Smooth muscle cell of bladder (primary cell): ENCODE results near the gene NPM1. TPM values are rescaled to one million over a fixed set of nuclear protein-coding genes. Genes with fewer than 3 reads are reported as not detected.

ENCODE experiments used
- total RNA-seq: library from RNA; depleted of rRNA; stranded (reverse); fragments of >200 nt; gene quantifications from 2 replicates; pipeline ENCODE4 v1.2.3, GENCODE V29; 2014

NPM1 gene
- 1,458 and 1,569 TPM in 2 replicates for total RNA-seq

DNA sequence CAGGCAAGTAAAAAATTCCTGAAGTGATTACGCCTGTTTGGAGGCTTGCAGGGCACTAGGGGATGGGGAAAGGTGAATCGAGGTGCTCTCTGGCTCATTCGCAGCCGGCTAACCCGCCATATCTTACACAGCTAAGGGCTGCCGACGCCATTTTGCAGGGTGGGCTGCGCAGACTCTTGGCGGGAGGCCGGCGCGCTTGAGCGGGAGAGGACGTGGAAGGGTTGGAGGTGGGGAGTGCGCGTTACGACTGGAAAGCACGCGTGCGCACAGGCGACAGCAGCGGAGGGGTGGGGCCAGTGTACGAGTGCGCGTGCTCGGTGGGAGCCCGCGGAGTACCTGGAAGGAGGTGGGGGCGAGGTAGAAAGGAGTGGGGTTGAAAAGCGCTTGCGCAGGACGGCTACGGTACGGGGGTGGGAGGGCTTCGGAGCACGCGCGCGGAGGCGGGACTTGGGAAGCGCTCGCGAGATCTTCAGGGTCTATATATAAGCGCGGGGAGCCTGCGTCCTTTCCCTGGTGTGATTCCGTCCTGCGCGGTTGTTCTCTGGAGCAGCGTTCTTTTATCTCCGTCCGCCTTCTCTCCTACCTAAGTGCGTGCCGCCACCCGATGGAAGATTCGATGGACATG is at the start of gene NPM1:
TSS of gene NPM1 (plus strand) at position 505 of the 625 bp plus-strand sequence. CDS start at position 605, 100 bp downstream.

DNA sequence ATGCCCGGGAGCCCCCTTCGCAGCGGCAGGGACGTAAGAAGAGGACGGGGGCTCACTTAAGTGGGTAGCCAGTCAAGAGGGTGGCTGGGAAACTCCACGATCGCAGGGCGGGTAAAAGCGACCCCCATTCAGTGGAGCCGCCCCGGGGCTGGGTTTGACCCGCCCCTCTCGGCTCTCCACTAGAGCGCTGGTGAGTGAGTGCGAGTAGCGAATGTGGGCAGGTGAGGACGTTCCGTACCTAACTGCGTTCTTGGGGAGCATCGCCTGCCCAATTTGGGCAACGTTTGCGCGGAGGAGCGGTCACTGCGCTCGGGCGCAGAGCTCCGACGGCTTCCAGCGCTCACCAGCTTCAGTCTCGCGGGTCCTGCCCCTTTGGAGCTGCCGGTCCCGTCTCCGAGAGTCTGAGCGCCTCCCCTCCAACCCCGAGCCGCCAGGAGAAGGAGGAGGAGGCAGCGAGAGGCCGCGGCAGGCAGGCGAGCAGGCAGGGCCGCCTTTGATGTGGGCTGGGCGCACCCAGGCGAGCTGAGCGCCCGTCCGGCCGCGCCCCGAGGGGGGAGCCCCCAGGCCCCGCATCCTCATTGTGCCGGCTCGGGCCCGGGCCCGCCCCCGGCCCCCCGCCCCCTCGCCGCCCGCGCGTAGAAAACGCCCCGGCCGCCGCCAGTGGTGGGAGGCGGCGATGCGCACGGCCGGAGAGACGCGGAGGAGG is 31.5 kb downstream of the NPM1 start, which contains the start of gene FGF18:
TSS of gene FGF18 (plus strand) at position 666 of the 706 bp plus-strand sequence. CDS start 553 bp downstream, outside the sequence.

Other genes starting within 250 kb of the NPM1 start
- not detected in 2 replicates for gene TLX3, start 78.6 kb upstream of the NPM1 start, total RNA-seq
- not detected in 2 replicates for gene FGF18, start 31.8 kb downstream of the NPM1 start, total RNA-seq